HG02798 (cell line): ENCODE measurements around the gene OTOP2.

Source experiments
- ATAC-seq: cut with Tn5 transposase; IDR thresholded peaks from one replicate; pipeline ENCODE4 v1.9.1; 2021; ENCODE audit warnings: mild to moderate bottlenecking; ENCODE audit not compliant: unreplicated experiment, poor library complexity

The OTOP2 gene

GRCh38 chr17:74922694-74923537, 1.2 kb upstream of the OTOP2 start, which contains the start of gene USH1G:
Gene USH1G, minus strand, starts transcription at chr17:74923255. Its CDS starts 182 bp downstream, at chr17:74923073.
- peak; percentile 20 for ATAC-seq

- ATAC-seq = peak; percentile 45
Measured at GRCh38 chr17:74923538-74924249, 379 bp upstream of the OTOP2 start.

- no peak for ATAC-seq
Measured at GRCh38 chr17:74925242-74925641, 1.2 kb downstream of the OTOP2 start.

DNA sequence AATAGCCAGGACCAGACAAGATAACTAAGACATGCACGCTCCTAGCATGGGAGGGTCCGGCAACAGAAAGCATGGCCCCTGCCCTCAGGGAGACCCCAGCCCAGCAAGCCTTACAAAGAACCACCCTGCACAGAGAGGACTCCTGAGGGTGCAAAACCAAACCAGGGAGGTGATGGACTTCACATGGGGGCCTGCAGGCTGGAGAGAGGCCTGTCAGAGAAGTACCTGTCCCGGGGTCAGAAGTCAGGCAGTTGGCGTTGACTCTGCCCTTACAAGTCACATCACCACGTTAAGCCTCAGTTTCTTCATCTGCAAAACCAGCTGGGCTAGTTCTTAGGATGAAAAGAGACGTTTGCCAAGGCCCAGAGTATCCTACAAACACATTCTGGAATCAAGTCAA, 4.7 kb downstream of the OTOP2 start:
- no peak for ATAC-seq

GRCh38 chr17:74930535-74931036, 6.5 kb downstream of the OTOP2 start:
- no peak for ATAC-seq

- no peak for ATAC-seq
Measured at GRCh38 chr17:74935048-74935447, 11.0 kb downstream of the OTOP2 start.

DNA sequence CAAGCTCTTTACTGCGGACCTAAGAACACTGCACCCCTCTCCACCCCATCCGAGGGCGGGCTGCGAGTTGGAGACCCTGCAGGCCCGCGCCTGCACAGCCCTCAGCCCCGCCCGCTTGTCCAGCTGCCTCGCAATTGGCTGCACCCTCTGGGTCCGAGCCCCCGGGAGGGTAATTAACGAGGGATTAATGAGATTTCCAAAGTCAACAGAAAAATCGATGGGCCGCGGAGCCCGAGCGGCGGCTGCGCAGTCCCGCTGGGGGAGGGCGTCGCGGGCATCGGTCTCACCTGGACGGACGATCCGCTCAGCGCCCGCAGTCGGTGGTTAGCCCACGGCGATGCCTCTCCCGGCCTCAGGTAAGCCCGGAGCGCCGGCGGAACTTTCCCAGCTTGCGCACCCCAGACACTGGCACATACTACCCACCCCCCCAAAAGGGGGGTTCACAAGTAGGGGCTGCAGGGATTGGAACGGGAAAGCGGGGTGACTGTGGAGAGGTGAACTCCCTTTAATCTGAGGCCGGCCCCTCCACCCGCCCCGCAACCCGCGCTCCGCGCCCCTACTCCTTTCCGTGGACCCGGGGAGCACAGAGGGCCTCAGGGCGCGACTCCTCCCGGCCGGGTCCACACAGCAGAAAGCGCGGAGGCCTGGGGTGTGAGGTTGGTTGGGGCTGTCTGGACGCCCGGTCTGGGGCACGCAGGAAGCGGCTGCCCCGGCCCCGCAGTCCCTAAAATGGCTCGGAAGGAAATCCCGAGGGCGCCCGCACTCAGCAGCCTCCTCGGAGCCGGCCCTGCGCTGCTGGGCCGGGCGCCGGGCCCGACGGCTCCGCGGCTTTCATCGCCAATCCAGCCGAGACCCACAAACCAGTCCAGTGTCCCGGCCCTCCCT, 11.8 kb downstream of the OTOP2 start, which contains the start of gene OTOP3:
Gene OTOP3, plus strand, starts transcription at position 314 of the 885 bp plus-strand sequence. Its CDS starts 24 bp downstream, at position 338.
- no peak for ATAC-seq

- ATAC-seq = no peak
Measured at GRCh38 chr17:74936470-74936799, 12.4 kb downstream of the OTOP2 start.

- no peak for ATAC-seq
Measured at GRCh38 chr17:74937064-74938051, 13.3 kb downstream of the OTOP2 start.

DNA sequence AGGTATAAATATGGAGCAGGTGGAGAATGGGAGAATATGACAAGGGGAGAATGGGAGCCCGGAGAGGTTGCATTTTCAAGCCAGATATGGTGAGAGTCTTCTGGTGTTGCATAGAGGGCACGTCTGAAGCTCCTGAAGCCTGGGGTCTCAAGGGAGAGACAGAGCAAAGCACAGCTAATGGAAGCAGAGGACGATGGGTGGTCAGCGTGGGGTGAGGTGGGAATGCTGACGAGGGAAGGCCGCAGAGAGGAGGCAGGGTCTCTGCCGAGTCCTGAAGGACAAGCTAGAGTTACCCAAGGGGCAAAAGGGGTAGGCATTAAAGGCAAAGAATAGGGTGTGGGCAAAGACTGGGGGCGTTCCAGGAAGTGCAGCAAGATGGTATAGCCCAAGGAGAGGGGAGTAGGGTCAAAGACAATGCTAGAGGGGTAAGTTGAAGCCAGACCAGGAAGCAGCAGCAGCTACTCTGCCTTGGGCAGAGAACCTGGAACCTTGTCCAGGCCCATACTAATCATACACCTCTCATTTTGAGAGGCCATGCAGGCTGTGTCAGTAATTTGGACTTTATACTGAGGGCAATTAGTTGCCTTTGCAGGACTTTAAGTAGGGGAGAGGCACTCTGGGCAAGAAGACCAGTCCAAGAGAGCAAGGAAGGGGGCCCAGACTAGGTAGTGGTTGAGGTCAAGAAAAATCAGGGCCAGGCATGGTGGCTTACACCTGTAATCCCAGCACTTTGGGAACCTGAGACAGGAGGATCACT, 14.3 kb downstream of the OTOP2 start:
- no peak for ATAC-seq

DNA sequence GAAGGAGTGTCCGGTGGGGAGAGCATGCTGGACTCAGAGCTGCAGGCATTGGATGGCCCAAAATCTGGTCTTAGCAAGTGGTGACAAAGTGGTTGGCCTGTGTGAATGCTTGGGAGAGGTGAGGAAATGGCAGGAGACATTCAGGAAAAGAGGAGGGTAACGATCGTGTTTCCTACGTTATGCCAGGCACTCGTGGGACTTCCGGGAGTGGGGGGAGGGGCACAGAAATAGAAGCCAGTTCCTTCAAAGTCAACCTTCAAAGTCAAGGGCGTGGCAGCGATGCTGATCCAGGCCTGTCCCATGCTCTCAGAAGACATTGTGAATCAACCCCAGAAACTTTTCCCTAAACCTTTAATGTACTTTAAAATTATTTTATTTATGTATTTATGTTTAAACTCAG, 15.5 kb downstream of the OTOP2 start:
- no peak for ATAC-seq

- no peak for ATAC-seq
Measured at GRCh38 chr17:74941128-74941725, 17.2 kb downstream of the OTOP2 start.

- no peak for ATAC-seq
Measured at GRCh38 chr17:74943808-74944522, 19.9 kb downstream of the OTOP2 start.

DNA sequence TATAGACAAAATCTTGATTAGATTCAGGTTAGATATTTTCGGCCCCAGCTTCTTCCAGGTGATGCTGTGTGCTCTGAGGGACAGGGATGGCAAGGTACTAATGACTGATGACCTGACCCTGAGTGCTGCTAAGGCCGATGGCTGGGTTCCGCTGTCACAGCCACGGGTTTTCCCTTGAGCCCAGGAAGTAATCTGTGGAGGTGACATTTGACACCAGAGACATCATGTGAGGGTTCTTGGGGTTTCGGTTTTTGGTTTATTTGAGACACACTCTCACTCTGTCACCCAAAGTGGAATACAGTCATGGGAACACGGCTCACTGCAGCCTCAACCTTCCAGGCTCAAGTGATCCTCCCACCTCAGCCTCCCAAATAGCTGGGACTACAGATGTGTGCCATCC, 21.5 kb downstream of the OTOP2 start:
- peak; percentile 53 for ATAC-seq

DNA sequence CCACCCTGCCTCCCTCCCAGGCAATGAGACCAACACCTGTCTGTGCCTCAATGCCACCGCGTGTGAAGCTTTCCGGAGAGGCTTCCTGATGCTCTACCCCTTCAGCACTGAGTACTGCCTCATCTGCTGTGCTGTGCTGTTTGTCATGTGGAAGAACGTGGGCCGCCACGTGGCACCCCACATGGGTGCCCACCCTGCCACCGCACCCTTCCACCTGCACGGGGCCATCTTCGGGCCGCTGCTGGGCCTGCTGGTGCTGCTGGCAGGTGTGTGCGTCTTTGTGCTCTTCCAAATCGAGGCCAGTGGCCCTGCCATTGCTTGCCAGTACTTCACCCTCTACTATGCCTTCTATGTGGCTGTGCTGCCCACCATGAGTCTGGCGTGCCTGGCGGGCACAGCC, 22.6 kb downstream of the OTOP2 start:
- ATAC-seq = no peak

DNA sequence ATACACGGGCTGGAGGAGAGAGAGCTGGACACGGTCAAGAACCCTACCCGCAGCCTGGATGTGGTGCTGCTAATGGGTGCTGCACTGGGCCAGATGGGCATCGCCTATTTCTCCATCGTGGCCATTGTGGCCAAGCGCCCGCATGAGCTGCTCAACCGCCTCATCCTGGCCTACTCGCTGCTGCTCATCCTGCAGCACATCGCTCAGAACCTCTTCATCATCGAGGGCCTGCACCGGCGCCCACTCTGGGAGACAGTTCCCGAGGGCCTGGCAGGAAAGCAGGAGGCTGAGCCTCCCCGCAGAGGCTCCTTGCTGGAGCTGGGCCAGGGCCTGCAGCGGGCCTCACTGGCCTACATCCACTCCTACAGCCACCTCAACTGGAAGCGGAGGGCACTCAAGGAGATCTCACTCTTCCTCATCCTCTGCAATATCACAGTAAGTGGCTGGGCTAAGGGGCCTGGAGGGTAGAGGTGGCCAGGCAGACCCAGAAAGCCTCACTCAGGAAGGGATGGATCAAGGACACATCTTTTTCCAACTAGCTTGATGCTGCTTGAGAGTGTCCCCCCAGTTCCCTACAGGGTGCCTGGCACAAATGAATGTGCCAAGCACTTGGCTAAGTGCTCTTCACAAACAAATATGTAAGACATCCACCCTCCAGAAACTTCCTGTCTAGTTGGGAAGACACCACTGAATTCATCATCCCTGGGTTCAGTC, 23.1 kb downstream of the OTOP2 start:
- no peak for ATAC-seq
